Measurements from ENCODE around the gene GAB2. TPM values are rescaled to one million over a fixed set of nuclear protein-coding genes. Genes with fewer than 3 reads are reported as not detected.

The GAB2 gene
- total RNA-seq, 1 experiment from 2014 or later = 10.6 TPM

DNA sequence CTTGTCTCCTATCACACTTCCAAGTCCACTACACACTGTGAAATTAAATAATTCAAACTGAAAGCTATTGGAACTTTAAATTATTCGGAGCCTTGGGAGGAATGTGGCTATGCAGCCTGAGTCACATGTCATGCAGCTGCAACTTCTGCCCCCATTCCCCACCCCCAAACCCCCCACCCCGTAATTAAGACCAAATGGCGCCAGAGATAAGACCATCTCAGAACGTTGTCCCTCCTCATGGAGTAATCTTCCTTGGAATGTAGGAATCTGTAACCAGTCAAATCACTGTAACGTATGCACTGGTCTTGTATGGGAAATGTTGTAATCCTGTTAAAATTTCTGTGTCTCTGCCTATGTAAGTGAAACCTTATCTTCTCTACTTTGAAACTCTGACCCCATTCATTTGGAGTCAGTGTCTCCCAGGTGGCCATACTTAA is 37.0 kb downstream of the GAB2 start:
- no peak overlapping the region for H3K4me3 Mint-ChIP-seq (ENCODE audit: low read depth, unreplicated experiment)
- no peaks in the 10 kb centered on the region for H3K27me3 Mint-ChIP-seq (ENCODE audit: unreplicated experiment)
- CTCF ChIA-PET = no interaction called here
- intact Hi-C loops (cut with micrococcal nuclease; ENCODE audit: unreplicated experiment) = no loop called here
- DNase-seq = no peak
- H3K9me3 Mint-ChIP-seq (ENCODE audit: low read depth, unreplicated experiment) = peaks cover 11% of the 10 kb centered on the region
- TF ChIP-seq, protein P1, sequence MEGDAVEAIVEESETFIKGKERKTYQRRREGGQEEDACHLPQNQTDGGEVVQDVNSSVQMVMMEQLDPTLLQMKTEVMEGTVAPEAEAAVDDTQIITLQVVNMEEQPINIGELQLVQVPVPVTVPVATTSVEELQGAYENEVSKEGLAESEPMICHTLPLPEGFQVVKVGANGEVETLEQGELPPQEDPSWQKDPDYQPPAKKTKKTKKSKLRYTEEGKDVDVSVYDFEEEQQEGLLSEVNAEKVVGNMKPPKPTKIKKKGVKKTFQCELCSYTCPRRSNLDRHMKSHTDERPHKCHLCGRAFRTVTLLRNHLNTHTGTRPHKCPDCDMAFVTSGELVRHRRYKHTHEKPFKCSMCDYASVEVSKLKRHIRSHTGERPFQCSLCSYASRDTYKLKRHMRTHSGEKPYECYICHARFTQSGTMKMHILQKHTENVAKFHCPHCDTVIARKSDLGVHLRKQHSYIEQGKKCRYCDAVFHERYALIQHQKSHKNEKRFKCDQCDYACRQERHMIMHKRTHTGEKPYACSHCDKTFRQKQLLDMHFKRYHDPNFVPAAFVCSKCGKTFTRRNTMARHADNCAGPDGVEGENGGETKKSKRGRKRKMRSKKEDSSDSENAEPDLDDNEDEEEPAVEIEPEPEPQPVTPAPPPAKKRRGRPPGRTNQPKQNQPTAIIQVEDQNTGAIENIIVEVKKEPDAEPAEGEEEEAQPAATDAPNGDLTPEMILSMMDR (IDR thresholded peaks at IDR 0.05; ENCODE audit: unreplicated experiment) = no peak
- no TSS peak for BruUV-seq (replicated peaks)
- peaks cover 10% of the 10 kb centered on the region for H3K4me1 Mint-ChIP-seq (ENCODE audit: low read depth, unreplicated experiment)
- H3K27ac Mint-ChIP-seq (ENCODE audit: unreplicated experiment) = no peak overlapping the region
- no peaks in the 10 kb centered on the region for H3K36me3 Mint-ChIP-seq (ENCODE audit: insufficient read depth, unreplicated experiment)

DNA sequence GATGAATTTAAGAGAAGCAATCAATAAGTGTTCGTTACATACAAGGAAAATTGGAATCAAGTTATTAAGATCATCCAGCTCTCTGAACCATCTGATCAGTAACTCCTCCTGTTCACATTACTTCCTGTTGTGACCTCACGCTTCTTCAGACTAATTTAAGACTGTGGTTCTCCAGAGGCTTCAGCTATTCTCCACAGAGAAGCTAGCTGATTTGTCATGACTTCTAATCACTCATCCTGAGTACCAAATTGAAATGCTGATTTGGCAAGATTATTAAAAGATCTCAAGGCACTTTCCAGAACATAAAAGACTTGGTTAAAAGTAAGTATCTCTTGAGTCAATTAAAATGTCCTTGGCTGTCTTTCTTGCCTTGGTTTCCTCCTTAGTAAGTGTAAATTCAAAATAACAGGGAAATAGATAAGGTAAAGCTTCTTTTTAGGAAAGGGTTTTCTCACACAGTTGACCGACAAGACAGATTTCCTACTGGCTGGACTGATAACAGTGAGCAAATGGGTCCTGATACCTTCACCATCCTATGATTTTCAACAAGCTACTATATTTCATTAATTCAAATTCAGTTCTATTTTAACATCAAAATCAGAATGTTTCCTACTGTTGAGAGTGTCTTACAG is 38.5 kb downstream of the GAB2 start:
- BruUV-seq (replicated peaks) = no TSS peak
- H3K4me1 Mint-ChIP-seq (ENCODE audit: low read depth, unreplicated experiment) = peaks cover 10% of the 10 kb centered on the region
- H3K27me3 Mint-ChIP-seq (ENCODE audit: unreplicated experiment) = no peaks in the 10 kb centered on the region
- H3K27ac Mint-ChIP-seq (ENCODE audit: unreplicated experiment) = no peak overlapping the region
- intact Hi-C loops (cut with micrococcal nuclease; ENCODE audit: unreplicated experiment) = no loop called here
- no peaks in the 10 kb centered on the region for H3K36me3 Mint-ChIP-seq (ENCODE audit: insufficient read depth, unreplicated experiment)
- CTCF ChIA-PET = interaction anchor here (0.6 kb wide), 2 partner anchors 10 to 308 kb away, joined by 3 read pairs; no protein-coding TSS in a partner anchor
- peaks cover 2% of the 10 kb centered on the region for H3K9me3 Mint-ChIP-seq (ENCODE audit: low read depth, unreplicated experiment)
- no peak for DNase-seq
- no peak overlapping the region for H3K4me3 Mint-ChIP-seq (ENCODE audit: low read depth, unreplicated experiment)
- TF ChIP-seq, protein P1 (IDR thresholded peaks at IDR 0.05; ENCODE audit: unreplicated experiment) = no peak

DNA sequence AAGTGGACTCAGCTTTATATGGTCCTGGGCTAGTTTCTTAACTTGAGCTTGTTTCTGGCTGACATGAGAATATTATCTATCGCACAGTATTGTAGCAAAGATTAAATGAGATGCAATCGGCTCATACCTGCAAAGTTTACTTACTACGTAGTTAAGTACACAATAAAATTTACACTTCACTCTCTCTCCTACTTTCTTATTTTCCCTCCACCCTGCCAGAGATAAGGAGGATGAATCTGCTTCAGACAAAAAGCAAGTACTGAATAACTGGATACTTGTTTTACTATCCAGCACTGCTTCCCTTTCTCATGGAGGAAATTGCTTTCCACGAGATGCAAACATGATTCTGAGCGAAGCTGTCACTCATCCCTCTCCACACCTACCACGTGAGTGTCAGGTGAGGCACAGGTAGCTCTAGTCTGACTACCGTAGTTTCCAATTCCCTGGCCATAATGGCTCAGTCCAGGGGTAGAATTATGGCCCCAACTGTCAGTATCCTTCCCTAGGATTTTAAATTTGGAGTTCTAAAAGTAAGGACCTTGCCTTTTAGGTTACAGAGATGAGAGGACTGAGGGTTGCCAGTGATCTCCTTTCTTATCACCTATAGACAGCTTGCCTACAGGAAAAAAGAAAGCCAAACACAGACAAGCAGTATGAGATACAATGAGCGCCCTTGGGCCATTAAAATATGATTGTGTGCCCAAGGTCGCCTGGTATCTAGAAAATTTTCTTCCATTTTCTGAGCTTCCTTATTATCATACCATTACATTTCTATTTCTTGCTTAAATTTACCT is 39.8 kb downstream of the GAB2 start:
- no TSS peak for BruUV-seq (replicated peaks)

DNA sequence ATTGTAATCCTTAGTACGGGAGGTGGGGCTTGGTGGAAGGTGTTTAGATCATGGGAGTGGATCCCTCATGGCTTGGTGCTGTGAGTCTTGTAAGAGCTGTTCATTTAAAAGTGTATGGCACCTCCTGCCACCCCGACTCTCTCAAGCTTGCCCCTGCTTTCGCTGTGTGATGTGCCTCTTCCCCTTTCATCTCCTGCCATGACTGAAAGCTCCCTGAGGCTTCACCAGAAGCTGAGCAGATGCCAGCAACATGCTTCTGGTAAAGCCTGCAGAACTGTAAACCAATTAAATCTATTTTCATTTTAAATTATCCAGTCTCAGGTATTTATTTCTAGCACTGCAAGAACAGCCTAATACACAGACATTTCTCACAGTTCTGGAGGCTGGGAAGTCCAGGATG is 40.8 kb downstream of the GAB2 start:
- no peaks in the 10 kb centered on the region for H3K36me3 Mint-ChIP-seq (ENCODE audit: insufficient read depth, unreplicated experiment)
- CTCF ChIA-PET = no interaction called here
- peaks cover 2% of the 10 kb centered on the region for H3K9me3 Mint-ChIP-seq (ENCODE audit: low read depth, unreplicated experiment)
- no TSS peak for BruUV-seq (replicated peaks)
- no peak overlapping the region for H3K27ac Mint-ChIP-seq (ENCODE audit: unreplicated experiment)
- TF ChIP-seq, protein P1 (IDR thresholded peaks at IDR 0.05; ENCODE audit: unreplicated experiment) = no peak
- H3K4me1 Mint-ChIP-seq (ENCODE audit: low read depth, unreplicated experiment) = peaks cover 5% of the 10 kb centered on the region
- H3K27me3 Mint-ChIP-seq (ENCODE audit: unreplicated experiment) = no peaks in the 10 kb centered on the region
- H3K4me3 Mint-ChIP-seq (ENCODE audit: low read depth, unreplicated experiment) = no peak overlapping the region
- no peak for DNase-seq
- intact Hi-C loops (cut with micrococcal nuclease; ENCODE audit: unreplicated experiment) = no loop called here

More for the DNA sequence above, 39.8 kb downstream of the GAB2 start:
- no peak for DNase-seq
- H3K4me1 Mint-ChIP-seq (ENCODE audit: low read depth, unreplicated experiment) = peaks cover 10% of the 10 kb centered on the region
- CTCF ChIA-PET = no interaction called here
- H3K4me3 Mint-ChIP-seq (ENCODE audit: low read depth, unreplicated experiment) = no peak overlapping the region
- intact Hi-C loops (cut with micrococcal nuclease; ENCODE audit: unreplicated experiment) = no loop called here
- H3K9me3 Mint-ChIP-seq (ENCODE audit: low read depth, unreplicated experiment) = peaks cover 2% of the 10 kb centered on the region
- H3K27ac Mint-ChIP-seq (ENCODE audit: unreplicated experiment) = no peak overlapping the region
- TF ChIP-seq, protein P1 (IDR thresholded peaks at IDR 0.05; ENCODE audit: unreplicated experiment) = no peak
- no peaks in the 10 kb centered on the region for H3K36me3 Mint-ChIP-seq (ENCODE audit: insufficient read depth, unreplicated experiment)
- H3K27me3 Mint-ChIP-seq (ENCODE audit: unreplicated experiment) = no peaks in the 10 kb centered on the region

Measured in Calu3 (cell line).